Heart left ventricle (tissue), 16 donors: Measurements from ENCODE around the gene DNAJC6. TPM values are rescaled to one million over a fixed set of nuclear protein-coding genes. Genes with fewer than 3 reads are reported as not detected.

Experiments used
- ATAC-seq, 4 donors: fragments of 200-7000 bp; cut with Tn5 transposase; one replicate each; pipeline ENCODE4 v1.9.1; 2020 to 2022; ENCODE audit warnings: moderate library complexity in 4 of 4, mild to moderate bottlenecking in 3 of 4, moderate number of reproducible peaks in 1 of 4
- DNase-seq, 5 donors: peaks; one replicate each; pipeline ENCODE4 v3.0.0-alpha.2; 2020
- H3K27ac ChIP-seq, 12 donors: fragments of 200-600 bp; sonication (generic) in 4 of 12; one replicate each; pipeline versions ENCODE4 v1.5.0 to v1.8.0; 2016 to 2022; ENCODE audit warnings: mild to moderate bottlenecking in 2 of 12
- H3K27me3 ChIP-seq, 9 donors: fragments of 200-600 bp; sonication (generic) in 2 of 9; one replicate each; pipeline versions ENCODE4 v1.5.1 to v1.8.0; 2016 to 2022; ENCODE audit warnings: mild to moderate bottlenecking in 3 of 9
- H3K36me3 ChIP-seq, 9 donors: fragments of 200-600 bp; sonication (generic) in 2 of 9; one replicate each; pipeline versions ENCODE4 v1.5.0 to v1.8.0; 2018 to 2022; ENCODE audit warnings: mild to moderate bottlenecking in 2 of 9
- H3K4me1 ChIP-seq, 12 donors: fragments of 200-600 bp; sonication (generic) in 4 of 12; one replicate each; pipeline versions ENCODE4 v1.5.0 to v1.8.0; 2016 to 2022; ENCODE audit warnings: mild to moderate bottlenecking in 3 of 12
- H3K4me3 ChIP-seq, 12 donors: fragments of 200-600 bp; sonication (generic) in 4 of 12; one replicate each; pipeline versions ENCODE4 v1.5.0 to v1.8.0; 2017 to 2022; ENCODE audit warnings: mild to moderate bottlenecking in 9 of 12, moderate library complexity in 4 of 12
- H3K9me3 ChIP-seq, 12 donors: fragments of 200-600 bp; sonication (generic) in 4 of 12; one replicate each; pipeline versions ENCODE4 v1.5.0 to v1.8.0; 2016 to 2022; ENCODE audit warnings: mild to moderate bottlenecking in 1 of 12
- POLR2A ChIP-seq, 2 donors: fragments of 450-650 bp; IDR thresholded peaks; one replicate each; pipeline ENCODE4 v1.6.1; 2017; ENCODE audit warnings: antibody characterized with exemption in 2 of 2, mild to moderate bottlenecking in 2 of 2, moderate library complexity in 2 of 2
- WGBS, 4 donors: extraction: QIAGEN DNeasy Blood & Tissue Kit in 2 of 4; methylation state at CpG; one replicate each; pipeline versions ENCODE4 v1.1.5 to v1.1.7; 2013 to 2018; 5-methylcytosine and 5-hydroxymethylcytosine counted together
- intact Hi-C, 10 donors: fragments of 100-400 bp; cut with DNase I; formaldehyde crosslinking; loops; one replicate each; pipeline versions ENCODE4 v1.11.1 to v1.14.2; 2022
- long read RNA-seq, 3 donors: library from polyadenylated mRNA; unstranded; transcript quantifications; one replicate each; pipeline ENCODE4 v2.0.0, GENCODE V29; 2020 to 2021
- polyA plus RNA-seq, 2 donors: library from polyadenylated mRNA; stranded (reverse); fragments of 200-250 nt; gene quantifications; one replicate each; pipeline ENCODE4 v1.2.3, GENCODE V29; 2013
- total RNA-seq, 9 donors: library from RNA; depleted of rRNA in 2 of 9; stranded (reverse); fragments of >200 nt in 2 of 9; fragmentation: NEBNext Ultra II Directional in 3 of 9; extraction: Animal tissue kit (Norgen Biotek cat#: 25700) in 3 of 9; gene quantifications; one replicate each; pipeline versions ENCODE4 v1.1.0 to v1.2.4, GENCODE V29; 2016 to 2023
- TF ChIP-seq, protein P1 (sequence below), 12 donors: fragments of 200-600 bp; sonication (generic) in 4 of 12; IDR thresholded peaks; one replicate each; pipeline versions ENCODE4 v1.5.0 to v1.8.0; 2018 to 2022; ENCODE audit warnings: antibody characterized with exemption in 12 of 12, mild to moderate bottlenecking in 5 of 12
- donor health status: ischemic (EF 13 %, LVEDD 7.1; RV severe dilation, severe dysfunction).
- donor health status: healthy with polysubstance abuse.
- donor health status: DM: no; HTN: yes; CAD: no.
- donor health status: DM: no; HTN: no; CAD: no.
- donor health status: ischemic (EF 25% LVEDD 6.9; RV normal size, moderate dysfunction).
- donor health status: ischemic (EF 25% LVEDD 5.7; RV mildly dilated, moderate dysfunction).
- donor health status: healthy.
- donor health status: DM: yes; HTN: yes; CAD: no.
- donor health status: ischemic (EF 35%, LVEDD 5.7; RV mildly dilated, moderate dysfunction).
- donor health status: nonischemic (EF 11% LVEDD 7.7; RV severe dilation, severe dysfunction).
- donor health status: DM: yes; HTN: yes; CAD: no.
- donor health status: PGD.
- donor health status: ischemic (EF 29% LVEDD 5.4; RV normal size, mild dysfunction).
- donor health status: nonischemic (EF 23%, LVEDD 6.1; RV moderate dilation, normal function).

DNAJC6 gene
- 10 to 100 TPM in 4 of 9 donors, 1 to 10 TPM in 5; 7.6 to 14.1 (median 10.0) TPM for total RNA-seq
- 1 to 10 TPM in 1 of 2 donors, under 1 TPM in 1; 0.50 to 5.6 TPM for polyA plus RNA-seq
- long read RNA-seq, donor 1, partial matches to known transcripts, result 2 of 12 reads
- long read RNA-seq, donor 1, other reads (novel, unspliced or antisense), result 10 of 12 reads
- long read RNA-seq, donor 2, partial matches to known transcripts, result 11 of 14 reads
- long read RNA-seq, donor 2, other reads (novel, unspliced or antisense), result 3 of 14 reads
- long read RNA-seq, donor 3, partial matches to known transcripts, result 6 of 10 reads
- long read RNA-seq, donor 3, other reads (novel, unspliced or antisense), result 4 of 10 reads

- Histone ChIP-seq H3K4me1 (peaks cover 0 to 18% (median 5%) of the 10 kb centered on the region in 12 donors), H3K36me3 (no peaks in the 10 kb centered on the region), H3K4me3 (peak within 1 kb of the TSS; percentile 6 to 65 (median 48)), H3K27ac (peak within 1 kb of the TSS in 1 of 12 donors; percentile 4), H3K9me3 (no peaks in the 10 kb centered on the region), H3K27me3 (peaks cover 0 to 27% (median 4%) of the 10 kb centered on the region in 9 donors)
- DNase-seq, result peak; percentile 69 to 82 (median 73)
- ATAC-seq, result peak; percentile 93 to 100 (median 98)
- 1 to 2% (median 1%) methylated on average over 54 to 75 of the region's 75 CpGs for WGBS, 4 donors
- intact Hi-C loops, result loop anchor here in 3 of 10 donors (5.0 to 10.0 kb wide), 3 partner anchors 42 to 453 kb away; no protein-coding TSS in a partner anchor
- TF ChIP-seq, protein P1, sequence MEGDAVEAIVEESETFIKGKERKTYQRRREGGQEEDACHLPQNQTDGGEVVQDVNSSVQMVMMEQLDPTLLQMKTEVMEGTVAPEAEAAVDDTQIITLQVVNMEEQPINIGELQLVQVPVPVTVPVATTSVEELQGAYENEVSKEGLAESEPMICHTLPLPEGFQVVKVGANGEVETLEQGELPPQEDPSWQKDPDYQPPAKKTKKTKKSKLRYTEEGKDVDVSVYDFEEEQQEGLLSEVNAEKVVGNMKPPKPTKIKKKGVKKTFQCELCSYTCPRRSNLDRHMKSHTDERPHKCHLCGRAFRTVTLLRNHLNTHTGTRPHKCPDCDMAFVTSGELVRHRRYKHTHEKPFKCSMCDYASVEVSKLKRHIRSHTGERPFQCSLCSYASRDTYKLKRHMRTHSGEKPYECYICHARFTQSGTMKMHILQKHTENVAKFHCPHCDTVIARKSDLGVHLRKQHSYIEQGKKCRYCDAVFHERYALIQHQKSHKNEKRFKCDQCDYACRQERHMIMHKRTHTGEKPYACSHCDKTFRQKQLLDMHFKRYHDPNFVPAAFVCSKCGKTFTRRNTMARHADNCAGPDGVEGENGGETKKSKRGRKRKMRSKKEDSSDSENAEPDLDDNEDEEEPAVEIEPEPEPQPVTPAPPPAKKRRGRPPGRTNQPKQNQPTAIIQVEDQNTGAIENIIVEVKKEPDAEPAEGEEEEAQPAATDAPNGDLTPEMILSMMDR (IDR thresholded peaks at IDR 0.05), result no peak
Observed at GRCh38 chr1:65309304-65310077, at the start of gene DNAJC6. TSS of gene DNAJC6 (plus strand) at chr1:65309543. CDS start at chr1:65309746, 203 bp downstream.

GRCh38 chr1:65259816-65260215, 49.5 kb upstream of the DNAJC6 start:
- no peaks in the 10 kb centered on the region for H3K36me3 ChIP-seq
- no peak for TF ChIP-seq POLR2A (IDR thresholded peaks at IDR 0.05)
- TF ChIP-seq, protein P1 (IDR thresholded peaks at IDR 0.05), result no peak
- H3K9me3 ChIP-seq, result no peaks in the 10 kb centered on the region
- peaks cover 0 to 14% (median 0%) of the 10 kb centered on the region in 9 donors for H3K27me3 ChIP-seq
- DNase-seq (no peak), ATAC-seq (no peak)
- H3K27ac ChIP-seq, result no peak overlapping the region
- H3K4me3 ChIP-seq, result no peak overlapping the region
- H3K4me1 ChIP-seq, result peaks cover 0 to 24% (median 10%) of the 10 kb centered on the region in 12 donors
- intact Hi-C loops, result loop anchor here in 5 of 10 donors (5.0 to 10.0 kb wide), 5 partner anchors 45 to 345 kb away; partner anchors contain the start of genes LEPR (in 3 of the 5), LEPROT (in 3 of the 5) and DNAJC6 (in 1 of the 5)
- 51 to 75% (median 62%) methylated on average over 3 of the region's 3 CpGs for WGBS, 4 donors

DNA sequence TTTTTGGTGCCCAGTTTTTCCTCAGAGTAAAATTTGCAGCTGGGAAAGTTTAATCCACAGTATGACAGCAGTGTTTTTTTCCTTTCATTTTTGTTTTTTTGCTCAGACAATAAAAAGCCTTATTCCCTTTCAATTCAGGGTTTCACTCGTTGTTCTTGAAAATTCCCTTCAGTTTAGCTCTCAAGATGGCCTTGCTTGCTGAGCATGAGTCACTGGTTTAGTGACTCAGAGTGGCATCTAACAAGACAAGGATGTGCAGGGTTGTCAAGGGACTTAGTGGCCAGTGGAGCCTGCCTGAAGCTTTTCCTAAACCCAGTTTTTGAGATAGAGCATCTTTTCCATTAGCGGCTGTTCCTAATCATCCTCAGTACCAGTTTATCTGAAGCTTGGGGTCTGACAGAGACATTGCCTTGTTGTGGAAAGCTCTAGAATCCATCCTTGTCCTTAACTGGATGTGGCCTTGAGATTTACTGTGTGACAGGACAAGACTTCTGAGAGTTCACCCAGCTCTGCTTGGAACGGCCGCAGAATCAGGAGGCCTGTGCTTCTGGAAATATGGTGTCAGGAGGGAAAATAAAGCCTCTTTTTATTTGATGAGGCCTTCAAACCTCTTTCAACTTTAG, 48.4 kb upstream of the DNAJC6 start:
- 74 to 82% (median 79%) methylated on average over 4 of the region's 4 CpGs for WGBS, 4 donors
- H3K9me3 ChIP-seq, result no peaks in the 10 kb centered on the region
- H3K27me3 ChIP-seq, result peaks cover 0 to 15% (median 0%) of the 10 kb centered on the region in 9 donors
- no peak for DNase-seq
- intact Hi-C loops, result loop anchor here in 2 of 10 donors (10.0 kb wide), 2 partner anchors 154 to 164 kb away; partner anchors contain the start of genes LEPR (in 1 of the 2) and LEPROT (in 1 of the 2)
- H3K36me3 ChIP-seq, result no peaks in the 10 kb centered on the region
- H3K27ac ChIP-seq, result no peak overlapping the region
- peaks cover 0 to 26% (median 10%) of the 10 kb centered on the region in 12 donors for H3K4me1 ChIP-seq
- no peak for ATAC-seq
- no peak overlapping the region for H3K4me3 ChIP-seq
- TF ChIP-seq, protein P1 (IDR thresholded peaks at IDR 0.05), result no peak
- TF ChIP-seq POLR2A (IDR thresholded peaks at IDR 0.05), result no peak
